ENCODE results near the gene UTP25.

UTP25 gene

DNA sequence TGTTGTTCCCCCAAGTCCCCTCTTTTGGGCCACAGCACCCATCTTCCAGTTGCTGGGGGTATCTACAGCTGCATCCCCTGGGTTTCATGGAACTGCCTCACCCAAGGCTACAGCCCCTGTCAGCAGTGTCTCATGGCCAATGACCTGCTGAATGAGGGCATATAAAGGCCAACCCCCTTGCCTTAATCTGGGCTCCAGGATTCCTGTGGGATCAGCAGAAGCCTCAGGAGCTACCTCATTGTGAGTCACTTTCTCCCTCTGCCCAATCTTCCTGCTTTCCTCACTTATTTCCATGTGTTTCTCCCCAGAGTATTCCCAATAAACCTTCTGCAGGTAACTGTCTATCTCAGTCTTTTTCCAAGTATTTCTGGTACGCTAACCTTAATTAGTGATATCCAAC, 73.0 kb downstream of the UTP25 start:
- TF ChIP-seq GATA2 (IDR thresholded peaks at IDR 0.05; ENCODE audit: low read depth, low read length): no peak
- TF ChIP-seq GATA3 (IDR thresholded peaks at IDR 0.05; ENCODE audit: low read depth, low read length): no peak

DNA sequence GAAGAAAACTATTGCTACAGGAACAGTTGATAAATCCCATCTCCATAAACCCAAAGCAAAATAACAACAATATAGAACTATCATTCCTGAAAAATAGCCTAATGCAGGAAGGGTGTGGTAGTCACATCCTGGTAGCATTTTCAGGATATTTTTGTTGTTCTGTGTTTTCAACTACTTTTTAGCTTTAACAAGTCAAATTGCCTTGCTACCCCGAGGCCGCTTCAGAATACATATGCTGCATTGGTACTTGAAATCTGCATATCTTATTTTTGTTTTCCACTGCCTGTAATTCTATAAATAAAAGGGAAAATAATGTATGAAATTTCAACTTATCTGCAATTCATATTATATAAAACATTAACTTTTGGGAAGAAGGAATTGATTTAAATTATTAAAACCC, 73.4 kb downstream of the UTP25 start:
- TF ChIP-seq GATA2 (IDR thresholded peaks at IDR 0.05; ENCODE audit: low read depth, low read length) (no peak), GATA3 (IDR thresholded peaks at IDR 0.05; ENCODE audit: low read depth, low read length) (no peak)

Data from SH-SY5Y (cell line).